Central memory CD4-positive, alpha-beta T cell (primary cell): Measurements from ENCODE around the gene CHRM3.
"Not testable (repeated sequence)": the region's sequence is repeated elsewhere in the genome, so short reads cannot be mapped to it uniquely, and the experiment has no call there.

Experiments used
- DNase-seq: peaks from one replicate; pipeline ENCODE4 v3.0.0; 2022
- total RNA-seq, 3 experiments: gene quantifications; one replicate each; lab custom pipeline; 2026; lab: John Stamatoyannopoulos, UW

Gene CHRM3
- 0.11 to 1.4 (median 0.14) reads per million in 3 experiments for total RNA-seq

DNA sequence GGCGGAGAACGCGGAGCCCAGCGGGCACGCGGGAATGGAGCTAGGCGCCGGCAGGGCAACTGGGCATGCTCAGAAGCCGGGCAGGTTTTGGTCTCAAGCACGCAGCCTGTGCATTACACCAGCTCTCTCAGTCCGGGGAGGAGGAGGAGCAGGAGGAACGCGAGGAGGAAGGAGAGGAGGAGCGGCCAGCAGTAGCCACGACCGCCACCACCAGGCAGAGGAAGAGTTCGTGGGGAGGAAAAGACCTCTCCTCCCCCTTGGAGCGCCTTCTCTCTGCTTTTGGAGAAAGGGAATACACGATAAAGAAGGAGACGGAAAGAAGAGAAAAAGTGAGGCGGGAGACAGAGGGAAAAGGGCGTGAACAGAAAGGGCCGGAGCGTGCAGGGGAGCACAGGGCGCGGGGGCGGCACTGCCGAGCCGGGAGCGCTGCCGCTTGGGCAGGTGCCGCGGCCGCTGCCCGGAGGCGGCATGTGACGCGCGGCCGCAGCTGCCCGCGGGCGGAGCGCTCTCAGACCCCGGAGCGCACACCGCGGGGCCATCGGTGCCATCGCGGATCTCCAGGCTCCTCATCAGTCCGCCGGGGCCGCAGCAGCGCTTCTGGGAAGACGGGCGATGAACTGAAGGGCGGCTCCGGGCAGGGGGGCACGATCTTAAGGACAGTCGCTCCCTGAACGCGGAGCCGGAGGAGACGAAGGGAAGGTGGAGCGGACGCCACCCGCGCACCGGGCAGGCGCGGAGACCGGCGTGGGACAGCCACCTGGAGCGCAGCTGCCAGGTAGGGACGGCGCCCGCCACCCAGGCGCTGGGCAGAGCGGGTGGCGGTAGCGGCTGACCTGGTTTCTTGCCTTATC is at the start of gene CHRM3:
TSS of gene CHRM3 (plus strand) at position 116 of the 851 bp plus-strand sequence. CDS start 520,884 bp downstream, outside the sequence.
- no peak for DNase-seq

GRCh38 chr1:239337799-239338430 is 48.5 kb upstream of the CHRM3 start:
- no peak for DNase-seq

DNA sequence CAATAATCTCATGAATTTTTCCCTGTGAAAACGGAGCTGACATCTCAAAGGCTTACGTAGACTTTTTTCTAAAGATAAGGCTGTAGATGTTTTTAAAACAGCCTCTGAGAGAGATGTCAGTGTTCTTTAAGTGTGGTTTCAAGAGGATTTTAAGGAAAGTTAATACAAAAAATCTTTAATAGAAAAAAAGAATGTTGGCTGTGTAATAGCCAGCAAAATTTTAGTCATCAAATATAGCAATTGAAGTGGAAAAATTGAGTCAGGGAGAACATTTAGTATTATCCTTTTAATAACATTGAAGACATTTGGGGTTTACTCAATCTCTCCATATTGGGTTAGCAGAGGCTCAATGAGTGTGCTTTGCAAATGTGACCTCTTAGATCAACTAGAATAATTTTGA is 38.6 kb upstream of the CHRM3 start:
- no peak for DNase-seq

DNA sequence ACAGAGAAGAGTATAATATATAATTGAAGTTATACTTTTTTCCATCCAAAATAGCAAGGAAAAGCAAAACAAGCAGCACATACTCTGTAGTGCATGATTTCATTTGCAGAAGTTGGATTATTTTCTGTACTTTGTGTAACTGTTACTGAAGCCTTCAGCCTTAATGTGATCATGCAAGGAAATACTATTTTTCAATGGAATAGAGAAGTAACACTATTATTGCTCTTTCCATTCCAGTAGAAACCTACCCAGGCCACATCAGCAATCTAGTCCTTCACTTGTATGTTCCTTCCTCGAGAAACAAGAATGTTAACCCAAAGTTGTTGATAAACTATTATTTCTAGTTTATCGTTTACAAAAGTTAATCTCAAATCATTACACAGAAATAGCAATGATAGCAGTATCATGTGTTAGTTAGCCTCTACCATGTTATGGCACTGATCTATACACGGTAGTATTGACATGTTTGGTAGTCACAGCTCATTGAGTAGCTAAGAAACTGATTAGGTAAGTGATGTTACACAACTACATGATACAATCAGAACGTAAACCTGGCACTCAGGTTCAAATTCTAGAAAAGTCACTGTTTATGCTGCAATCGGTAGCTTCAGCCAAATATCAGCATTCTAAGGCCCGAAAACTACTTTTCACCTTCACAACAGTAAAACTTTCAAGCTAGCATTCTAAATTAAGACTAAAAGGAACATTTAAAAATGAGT is 37.6 kb upstream of the CHRM3 start:
- DNase-seq = no peak

DNA sequence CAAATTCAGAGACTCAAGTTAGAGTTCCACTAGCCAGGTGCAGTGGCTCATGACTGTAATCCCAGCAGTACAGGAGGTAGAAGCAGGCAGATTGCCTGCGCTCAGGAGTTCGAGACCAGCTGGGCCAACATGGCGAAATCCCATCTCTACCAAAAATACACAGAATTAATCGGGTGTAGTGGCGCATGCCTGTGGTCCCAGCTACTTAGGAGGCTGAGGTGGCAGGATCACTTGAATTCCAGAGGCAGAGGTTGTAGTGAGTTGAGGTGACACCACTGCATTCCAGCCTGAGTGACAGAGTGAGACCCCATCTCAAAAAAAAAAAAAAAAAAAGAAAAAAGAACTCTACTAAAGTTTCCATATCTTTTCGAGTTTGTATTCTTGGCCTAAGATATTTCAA is 36.7 kb upstream of the CHRM3 start:
- no peak for DNase-seq

DNA sequence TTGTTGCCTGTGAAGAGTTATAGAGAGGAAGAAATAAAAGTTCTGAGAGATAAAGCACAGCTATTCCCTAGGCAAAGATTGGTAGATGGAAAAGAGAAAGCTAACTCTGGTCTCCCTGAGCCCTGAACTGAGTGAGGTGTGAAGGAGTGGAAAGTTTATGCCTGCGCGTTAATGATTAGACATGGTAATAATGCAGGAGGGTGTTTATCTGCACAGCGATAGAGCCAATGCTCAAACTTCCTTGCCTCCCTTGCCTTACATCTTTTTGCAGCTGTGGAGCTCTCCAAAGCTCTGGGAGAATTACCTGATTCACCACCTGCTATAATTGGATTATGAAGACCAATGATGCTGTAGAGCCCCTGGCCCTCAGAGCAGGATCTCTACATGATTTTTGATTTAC is 32.8 kb upstream of the CHRM3 start:
- no peak for DNase-seq

DNA sequence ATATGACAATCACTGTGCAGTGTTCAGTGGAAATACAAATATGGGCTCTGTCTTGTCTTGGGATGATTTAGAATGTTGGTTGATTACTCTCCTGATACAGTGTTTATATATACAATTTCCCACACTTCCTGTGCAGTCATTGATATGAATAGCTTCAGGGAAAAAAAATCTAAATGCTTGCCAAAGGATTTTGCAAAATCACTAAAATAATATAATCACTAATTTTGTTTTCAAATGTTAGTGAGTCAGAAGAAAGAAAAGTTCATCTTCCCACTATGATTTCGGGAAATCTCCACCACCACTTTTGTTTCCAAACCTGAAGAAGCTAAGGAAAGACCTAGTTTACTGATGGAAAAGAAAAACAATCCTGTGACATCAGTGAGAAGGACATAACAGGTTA is 32.1 kb upstream of the CHRM3 start:
- DNase-seq = no peak

- DNase-seq = no peak
Observed at GRCh38 chr1:239357867-239358266, 28.5 kb upstream of the CHRM3 start.

- DNase-seq = no peak
Observed at GRCh38 chr1:239361403-239361802, 25.0 kb upstream of the CHRM3 start.

- no peak for DNase-seq
Observed at GRCh38 chr1:239363930-239364329, 22.4 kb upstream of the CHRM3 start.

DNA sequence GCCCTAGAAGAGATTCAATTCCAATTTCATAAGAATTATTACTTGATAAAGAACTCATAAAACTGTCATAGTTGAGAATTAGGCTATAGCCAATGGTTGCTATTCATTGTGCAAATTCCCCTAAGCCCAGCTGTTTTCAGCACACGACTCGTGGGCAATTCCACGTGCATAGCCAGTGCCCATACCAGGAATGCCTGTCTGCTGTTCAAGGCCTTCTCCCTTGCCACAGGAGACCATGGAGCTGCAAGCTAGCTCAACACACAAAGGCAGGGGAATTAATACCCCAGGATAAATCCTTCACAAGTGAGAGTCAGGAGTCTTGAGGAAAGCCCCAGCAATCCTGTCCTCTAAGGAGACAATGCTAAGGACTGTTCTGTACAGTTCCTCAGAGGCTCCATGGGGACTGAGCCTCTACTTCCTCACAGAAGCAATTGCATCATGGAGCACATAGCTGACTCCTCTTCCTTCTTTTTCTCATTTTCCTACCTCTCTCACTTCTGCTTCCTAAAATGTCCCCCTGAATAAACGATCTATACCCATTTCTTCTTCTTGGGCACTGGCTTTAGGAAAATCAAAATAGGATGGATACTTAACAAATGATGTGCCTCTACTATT is 19.1 kb upstream of the CHRM3 start:
- DNase-seq = no peak

- DNase-seq = no peak
Observed at GRCh38 chr1:239368436-239369109, 17.8 kb upstream of the CHRM3 start.

- not testable (repeated sequence) for DNase-seq
Observed at GRCh38 chr1:239370869-239371268, 15.5 kb upstream of the CHRM3 start.

DNA sequence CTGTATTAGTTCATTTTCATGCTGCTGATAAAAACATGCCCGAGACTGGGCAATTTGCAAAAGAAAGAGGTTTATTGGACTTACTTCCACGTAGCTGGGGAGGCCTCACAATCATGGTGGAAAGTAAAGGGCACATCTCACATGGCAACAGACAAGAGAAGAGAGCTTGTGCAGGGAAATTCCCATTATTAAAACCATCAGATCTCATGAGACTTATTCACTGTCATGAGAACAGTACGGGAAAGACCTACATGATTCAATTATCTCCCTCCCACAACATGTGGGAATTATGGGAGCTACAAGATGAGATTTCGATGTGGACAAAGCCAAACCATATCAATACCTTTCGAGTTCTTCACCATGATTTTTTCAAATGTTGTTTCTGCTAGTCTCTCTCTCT is 3.7 kb upstream of the CHRM3 start:
- no peak for DNase-seq

- DNase-seq = no peak
Observed at GRCh38 chr1:239383714-239384113, 2.7 kb upstream of the CHRM3 start.

DNA sequence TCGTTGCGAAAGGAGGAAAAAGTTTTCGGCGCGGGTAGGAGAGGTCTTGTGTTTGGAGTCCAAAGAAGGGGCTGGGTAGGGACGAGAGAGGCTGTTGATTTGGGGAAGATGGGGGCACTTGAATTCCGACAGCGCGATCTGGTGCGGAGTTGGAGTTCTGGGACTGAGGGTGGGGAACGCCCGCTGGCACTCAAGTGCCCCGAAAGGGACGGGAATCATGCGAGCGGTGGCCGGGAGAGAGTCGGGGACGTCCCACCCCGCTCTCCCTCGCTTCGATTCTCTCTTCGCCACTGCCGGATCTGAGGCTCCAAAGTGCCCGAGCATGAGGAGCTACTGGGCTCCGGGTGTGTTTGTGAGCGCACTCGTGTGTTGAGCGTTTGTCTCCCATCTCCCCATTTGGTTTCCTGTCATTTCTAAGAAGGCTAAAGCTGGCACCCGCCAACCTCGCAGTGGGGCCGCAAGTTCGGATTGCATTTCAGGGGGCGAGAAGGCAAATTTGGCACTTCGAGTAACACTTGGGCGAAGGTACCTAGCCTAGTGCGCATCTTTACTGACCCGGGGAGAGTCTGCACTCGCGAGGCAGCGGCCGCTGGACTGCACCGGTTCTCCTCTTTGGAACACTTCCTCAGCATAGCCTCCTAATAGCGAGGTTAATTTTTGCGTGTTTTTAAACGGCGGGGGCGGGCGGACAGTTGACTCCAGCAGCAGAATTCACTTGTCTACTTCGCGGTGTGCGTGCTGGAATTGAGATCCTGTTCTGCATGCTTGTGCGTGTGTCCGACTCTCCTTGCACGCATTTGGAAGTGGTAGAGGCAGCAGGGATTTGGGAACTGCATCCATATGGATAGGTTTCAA is 1.2 kb downstream of the CHRM3 start:
- no peak for DNase-seq

DNA sequence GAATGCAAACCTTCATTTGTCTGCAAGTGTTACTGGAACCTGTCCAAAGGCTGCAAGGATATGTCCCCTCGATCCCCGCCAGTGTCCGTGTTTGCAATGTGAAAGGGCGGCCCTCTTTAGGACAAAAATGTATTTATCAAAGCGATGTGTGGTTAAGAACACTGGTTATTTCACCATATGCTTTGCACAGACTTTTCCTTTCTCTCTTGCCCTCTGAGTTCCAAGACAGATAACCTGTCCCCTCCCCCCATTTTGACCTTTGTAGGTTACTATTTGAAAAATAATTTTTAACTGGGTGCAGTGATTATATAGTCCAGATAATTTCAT is 1.8 kb downstream of the CHRM3 start:
- no peak for DNase-seq

GRCh38 chr1:239388578-239388977 is 2.2 kb downstream of the CHRM3 start:
- no peak for DNase-seq

DNA sequence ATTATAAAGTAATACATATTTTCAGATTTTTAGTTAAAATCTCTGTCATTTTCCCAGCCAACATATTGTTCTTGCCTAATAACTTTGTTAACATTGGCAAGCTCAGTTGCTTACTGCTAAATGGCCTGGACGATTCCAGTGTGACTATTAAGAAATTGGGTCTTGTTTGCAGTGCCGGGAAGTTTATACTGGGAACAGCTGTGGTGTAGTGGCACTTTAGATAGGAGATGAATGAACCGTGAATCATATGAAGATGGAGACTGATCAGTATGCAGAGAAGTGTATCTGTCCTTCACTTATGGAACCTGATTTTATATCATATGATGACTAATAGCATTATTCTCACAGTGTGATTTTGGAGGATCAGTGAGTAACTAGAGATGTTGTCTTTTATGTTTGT is 3.3 kb downstream of the CHRM3 start:
- DNase-seq = no peak

GRCh38 chr1:239392271-239392670 is 5.9 kb downstream of the CHRM3 start:
- no peak for DNase-seq

- DNase-seq = no peak
Observed at GRCh38 chr1:239394107-239394506, 7.7 kb downstream of the CHRM3 start.

DNA sequence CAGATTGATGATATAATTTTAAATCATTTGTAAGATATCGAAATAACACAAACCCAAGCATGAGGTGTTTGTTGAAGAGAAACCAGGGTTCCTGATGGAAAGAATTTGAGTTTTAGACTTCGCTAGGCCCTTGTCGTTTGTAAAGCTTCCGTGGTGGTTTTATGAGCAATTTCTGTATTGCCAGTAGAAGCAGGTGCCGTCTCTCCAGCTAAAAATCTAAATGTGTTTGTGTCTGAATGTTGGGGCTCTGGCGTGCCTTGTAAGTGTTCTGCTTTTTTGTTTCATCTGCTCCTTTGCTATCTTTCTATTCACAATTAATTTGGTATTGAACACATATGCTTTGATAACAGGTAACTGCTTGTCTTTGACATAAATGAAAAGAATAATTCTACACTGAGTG is 27.5 kb downstream of the CHRM3 start:
- DNase-seq = no peak
